Subcutaneous abdominal adipose tissue (tissue), 5 donors: ENCODE results near the gene BPIFB1.

ENCODE experiments used
- H3K27ac ChIP-seq: one replicate; pipeline ENCODE4 v1.7.0; 2013; ENCODE audit warnings: low read depth, mild to moderate bottlenecking, inconsistent platforms, low read length, moderate library complexity
- H3K27me3 ChIP-seq, 5 donors: one replicate each; pipeline ENCODE4 v1.7.0; 2013; ENCODE audit warnings: low read length in 5 of 5, inconsistent platforms in 1 of 5; ENCODE audit not compliant: control insufficient read depth in 5 of 5, insufficient read depth in 4 of 5
- H3K36me3 ChIP-seq, 5 donors: one replicate each; pipeline ENCODE4 v1.7.0; 2013; ENCODE audit warnings: low read length in 5 of 5; ENCODE audit not compliant: control insufficient read depth in 5 of 5, insufficient read depth in 5 of 5
- H3K4me1 ChIP-seq, 5 donors: one replicate each; pipeline ENCODE4 v1.7.0; 2013; ENCODE audit warnings: low read length in 5 of 5, mild to moderate bottlenecking in 3 of 5, moderate library complexity in 1 of 5; ENCODE audit not compliant: control insufficient read depth in 5 of 5, insufficient read depth in 5 of 5
- H3K4me3 ChIP-seq, 5 donors: one replicate each; pipeline ENCODE4 v1.7.0; 2013; ENCODE audit warnings: low read length in 5 of 5, low read depth in 1 of 5
- H3K9ac ChIP-seq, 5 donors: one replicate each; pipeline ENCODE4 v1.7.0; 2013; ENCODE audit warnings: low read length in 5 of 5, mild to moderate bottlenecking in 4 of 5, moderate library complexity in 3 of 5
- H3K9me3 ChIP-seq, 5 donors: one replicate each; pipeline ENCODE4 v1.7.0; 2013; ENCODE audit warnings: low read length in 5 of 5; ENCODE audit not compliant: control insufficient read depth in 5 of 5
- donor health status: healthy.
- donor health status: healthy.
- donor health status: healthy.
- donor health status: healthy.
- donor health status: healthy.

BPIFB1 gene

GRCh38 chr20:33317424-33318095 lies 34.5 kb downstream of the BPIFB1 start:
- H3K4me1 ChIP-seq = no peaks in the 10 kb centered on the region
- peaks cover 12 to 33% (median 29%) of the 10 kb centered on the region in 5 donors for H3K27me3 ChIP-seq
- H3K4me3 ChIP-seq = no peak overlapping the region
- peaks cover 0 to 2% (median 0%) of the 10 kb centered on the region in 5 donors for H3K9me3 ChIP-seq
- no peak overlapping the region for H3K27ac ChIP-seq
- H3K9ac ChIP-seq = no peak overlapping the region
- no peaks in the 10 kb centered on the region for H3K36me3 ChIP-seq

DNA sequence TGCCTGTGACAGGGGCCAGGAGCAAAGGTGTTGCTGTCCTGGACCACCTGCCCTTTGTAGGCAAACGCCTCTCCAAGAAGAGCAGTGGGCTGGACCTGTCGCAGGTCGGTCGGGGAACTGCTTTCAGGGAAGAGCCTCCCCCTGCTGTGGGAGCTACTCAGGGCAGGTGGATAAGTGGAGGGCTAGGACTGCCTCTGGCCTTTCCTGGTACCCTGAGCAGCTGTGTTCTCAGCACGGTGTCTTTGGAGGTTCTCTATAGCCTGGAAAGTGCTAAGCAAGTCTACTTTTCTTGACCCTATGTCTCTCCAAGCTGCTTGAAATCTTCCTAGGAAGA lies 35.0 kb downstream of the BPIFB1 start:
- peaks cover 0 to 2% (median 0%) of the 10 kb centered on the region in 5 donors for H3K9me3 ChIP-seq
- H3K27ac ChIP-seq = no peak overlapping the region
- peaks cover 12 to 35% (median 30%) of the 10 kb centered on the region in 5 donors for H3K27me3 ChIP-seq
- no peaks in the 10 kb centered on the region for H3K36me3 ChIP-seq
- no peak overlapping the region for H3K4me3 ChIP-seq
- no peaks in the 10 kb centered on the region for H3K4me1 ChIP-seq
- no peak overlapping the region for H3K9ac ChIP-seq

GRCh38 chr20:33320006-33320405 lies 37.0 kb downstream of the BPIFB1 start:
- Histone ChIP-seq H3K36me3 (no peaks in the 10 kb centered on the region), H3K9me3 (peaks cover 0 to 2% (median 0%) of the 10 kb centered on the region in 5 donors), H3K27me3 (peaks cover 17 to 42% (median 35%) of the 10 kb centered on the region in 5 donors), H3K27ac (no peak overlapping the region), H3K4me1 (no peaks in the 10 kb centered on the region), H3K4me3 (no peak overlapping the region), H3K9ac (no peak overlapping the region)

- no peak overlapping the region for H3K9ac ChIP-seq
- H3K4me3 ChIP-seq = no peak overlapping the region
- no peaks in the 10 kb centered on the region for H3K36me3 ChIP-seq
- H3K9me3 ChIP-seq = peaks cover 0 to 2% (median 0%) of the 10 kb centered on the region in 5 donors
- H3K27me3 ChIP-seq = peaks cover 9 to 35% (median 32%) of the 10 kb centered on the region in 5 donors
- H3K27ac ChIP-seq = no peak overlapping the region
- no peaks in the 10 kb centered on the region for H3K4me1 ChIP-seq
Observed at GRCh38 chr20:33322456-33322855, 39.4 kb downstream of the BPIFB1 start.

- Histone ChIP-seq H3K9ac (no peak overlapping the region), H3K27ac (no peak overlapping the region), H3K4me1 (no peaks in the 10 kb centered on the region), H3K27me3 (peaks cover 6 to 32% (median 25%) of the 10 kb centered on the region in 5 donors), H3K36me3 (no peaks in the 10 kb centered on the region), H3K9me3 (no peaks in the 10 kb centered on the region), H3K4me3 (no peak overlapping the region)
Observed at GRCh38 chr20:33323236-33323635, 40.2 kb downstream of the BPIFB1 start.

GRCh38 chr20:33325350-33325749 lies 42.3 kb downstream of the BPIFB1 start:
- H3K27me3 ChIP-seq = peaks cover 6 to 23% (median 18%) of the 10 kb centered on the region in 5 donors
- no peak overlapping the region for H3K4me3 ChIP-seq
- H3K36me3 ChIP-seq = no peaks in the 10 kb centered on the region

GRCh38 chr20:33328157-33329137 lies 45.4 kb downstream of the BPIFB1 start:
- Histone ChIP-seq H3K9me3 (no peaks in the 10 kb centered on the region), H3K9ac (no peak overlapping the region), H3K36me3 (no peaks in the 10 kb centered on the region), H3K4me3 (no peak overlapping the region), H3K27ac (no peak overlapping the region), H3K4me1 (no peaks in the 10 kb centered on the region), H3K27me3 (peaks cover 1 to 18% (median 15%) of the 10 kb centered on the region in 5 donors)

More at GRCh38 chr20:33325350-33325749, 42.3 kb downstream of the BPIFB1 start:
- no peaks in the 10 kb centered on the region for H3K9me3 ChIP-seq
- no peak overlapping the region for H3K27ac ChIP-seq
- H3K9ac ChIP-seq = no peak overlapping the region
- no peaks in the 10 kb centered on the region for H3K4me1 ChIP-seq

DNA sequence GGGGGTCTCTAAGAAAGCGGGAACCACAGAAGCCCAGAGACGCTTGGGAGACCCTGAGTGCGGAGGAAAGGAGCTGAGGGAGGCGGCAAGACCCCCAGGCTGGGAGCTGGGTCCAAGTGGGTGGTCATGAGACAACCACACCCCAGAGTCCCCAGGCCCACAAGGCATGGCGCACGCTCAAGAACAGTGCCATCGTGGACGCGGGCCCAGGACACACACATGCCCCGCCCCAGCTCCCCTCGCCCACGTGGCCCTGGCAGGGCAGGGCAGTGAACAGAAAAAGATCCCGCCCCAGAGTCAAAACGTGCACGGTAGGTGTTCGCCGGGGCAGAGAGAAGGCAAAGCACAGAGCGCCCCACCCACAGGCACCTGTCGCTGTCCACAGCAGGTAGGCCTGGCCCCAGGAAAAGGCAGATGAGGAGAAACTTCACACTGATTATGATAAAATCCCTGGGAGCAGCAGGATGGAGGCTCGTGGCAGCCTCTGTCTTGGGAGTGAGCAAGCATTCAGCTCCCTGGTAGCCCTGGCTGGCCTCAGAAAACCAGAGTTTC lies 50.0 kb downstream of the BPIFB1 start:
- no peak overlapping the region for H3K4me3 ChIP-seq
- no peaks in the 10 kb centered on the region for H3K9me3 ChIP-seq
- H3K36me3 ChIP-seq = no peaks in the 10 kb centered on the region
- no peaks in the 10 kb centered on the region for H3K4me1 ChIP-seq
- no peak overlapping the region for H3K9ac ChIP-seq
- no peak overlapping the region for H3K27ac ChIP-seq
- H3K27me3 ChIP-seq = peaks cover 0 to 10% (median 7%) of the 10 kb centered on the region in 5 donors

DNA sequence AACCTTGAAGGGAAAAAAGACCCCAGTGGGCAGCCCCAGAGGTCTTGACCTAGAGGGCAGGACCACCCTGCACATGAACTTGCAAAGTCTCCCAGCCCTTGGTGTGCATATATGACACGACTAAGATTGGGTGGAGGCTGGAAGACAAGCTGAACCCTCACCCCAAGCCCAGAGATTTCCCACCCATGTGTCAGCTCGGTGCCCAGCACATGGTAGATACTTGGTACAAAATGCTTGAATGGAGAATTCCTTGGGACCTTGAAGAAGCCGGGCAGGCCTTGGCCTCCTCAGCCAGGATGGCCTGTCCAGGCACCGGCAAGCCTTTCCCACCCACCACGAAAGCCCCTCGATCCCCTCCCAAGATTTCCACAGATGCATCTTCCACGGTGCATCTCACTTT lies 50.6 kb downstream of the BPIFB1 start:
- Histone ChIP-seq H3K27me3 (peaks cover 0 to 10% (median 7%) of the 10 kb centered on the region in 5 donors), H3K27ac (no peak overlapping the region), H3K4me3 (no peak overlapping the region), H3K9ac (no peak overlapping the region), H3K9me3 (no peaks in the 10 kb centered on the region), H3K4me1 (no peaks in the 10 kb centered on the region), H3K36me3 (no peaks in the 10 kb centered on the region)

DNA sequence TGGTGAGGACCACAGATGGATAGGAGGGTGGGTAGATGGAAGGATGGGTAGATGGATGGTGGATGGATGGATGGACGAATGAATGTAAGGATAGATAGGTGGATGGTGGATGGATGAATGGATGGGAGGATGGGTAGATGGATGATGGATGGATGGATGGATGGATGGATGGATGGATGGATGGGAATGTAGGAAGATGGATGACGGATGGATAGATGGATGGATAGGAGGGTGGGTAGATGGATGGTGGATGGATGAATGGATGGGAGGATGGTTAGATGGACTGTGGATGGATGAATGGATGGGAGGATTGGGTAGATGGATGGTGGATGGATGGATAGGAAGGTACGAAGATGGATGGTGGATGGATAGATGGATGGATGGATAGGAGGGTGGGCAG lies 51.1 kb downstream of the BPIFB1 start:
- no peak overlapping the region for H3K4me3 ChIP-seq
- H3K27ac ChIP-seq = no peak overlapping the region
- no peaks in the 10 kb centered on the region for H3K36me3 ChIP-seq
- H3K9me3 ChIP-seq = no peaks in the 10 kb centered on the region
- peaks cover 0 to 10% (median 5%) of the 10 kb centered on the region in 5 donors for H3K27me3 ChIP-seq
- no peaks in the 10 kb centered on the region for H3K4me1 ChIP-seq
- H3K9ac ChIP-seq = no peak overlapping the region
